Caco-2 (cell line): ENCODE results near the gene PANK2. TPM values are rescaled to one million over a fixed set of nuclear protein-coding genes. Genes with fewer than 3 reads are reported as not detected.

ENCODE experiments used
- BruUV-seq: library from RNA; stranded (reverse); fragments of 400-500 nt; replicated peaks from 2 replicates; lab custom pipeline; 2021; lab: Mats Ljungman, UMichigan
- CTCF ChIA-PET: fragments of 300-600 bp; sonication (Branson Sonifier 250); formaldehyde crosslinking; loops from one replicate; lab custom pipeline; 2022; ENCODE audit warnings: antibody characterized with exemption; lab: Charles Lee
- POLR2A ChIA-PET: fragments of 300-600 bp; sonication (Branson Sonifier 250); formaldehyde crosslinking; loops from one replicate; lab custom pipeline; 2022; ENCODE audit warnings: antibody characterized with exemption; lab: Charles Lee
- DNase-seq, 2 experiments: peaks; one replicate each; pipeline versions ENCODE4 v3.0.0 to v3.0.0-alpha.2; 2020 to 2022
- H3K27me3 ChIP-seq: replicated peaks from 2 replicates; pipeline ENCODE4 v1.6.0; 2011; ENCODE audit warnings: low read length; ENCODE audit not compliant: control insufficient read depth, insufficient read depth
- H3K36me3 ChIP-seq: 2 replicates; pipeline ENCODE4 v1.5.1; 2011; ENCODE audit warnings: low read length; ENCODE audit not compliant: control insufficient read depth, insufficient read depth
- H3K4me1 ChIP-seq: fragments of 250-450 bp; sonication (Bioruptor Pico); 2 replicates; pipeline ENCODE4 v1.5.1; 2020; ENCODE audit warnings: mild to moderate bottlenecking
- H3K4me3 ChIP-seq: 2 replicates; pipeline ENCODE4 v1.5.1; 2011; ENCODE audit warnings: low read depth, mild to moderate bottlenecking, control low read depth, low read length
- H3K9me3 ChIP-seq: fragments of 250-450 bp; sonication (Bioruptor Pico); 2 replicates; pipeline ENCODE4 v1.5.1; 2020; ENCODE audit warnings: mild to moderate bottlenecking, moderate library complexity
- H3K27ac Mint-ChIP-seq: one replicate; pipeline ENCODE4 v1.8.0; 2022; ENCODE audit warnings: mixed read lengths; ENCODE audit not compliant: unreplicated experiment
- H3K27me3 Mint-ChIP-seq: one replicate; pipeline ENCODE4 v1.8.0; 2022; ENCODE audit warnings: mixed read lengths; ENCODE audit not compliant: insufficient read depth, unreplicated experiment
- H3K36me3 Mint-ChIP-seq: one replicate; pipeline ENCODE4 v1.8.0; 2022; ENCODE audit warnings: mild to moderate bottlenecking, mixed read lengths; ENCODE audit not compliant: insufficient read depth, unreplicated experiment
- H3K4me1 Mint-ChIP-seq: one replicate; pipeline ENCODE4 v1.8.0; 2022; ENCODE audit warnings: low read depth, mixed read lengths; ENCODE audit not compliant: unreplicated experiment
- H3K4me3 Mint-ChIP-seq: one replicate; pipeline ENCODE4 v1.8.0; 2022; ENCODE audit warnings: mild to moderate bottlenecking, moderate library complexity, mixed read lengths; ENCODE audit not compliant: unreplicated experiment
- H3K9me3 Mint-ChIP-seq: one replicate; pipeline ENCODE4 v1.8.0; 2022; ENCODE audit warnings: mixed read lengths; ENCODE audit not compliant: unreplicated experiment
- intact Hi-C: fragments of 100-400 bp; cut with micrococcal nuclease; formaldehyde crosslinking; loops from one replicate; pipeline ENCODE4 v1.10.0; 2022; ENCODE audit not compliant: unreplicated experiment
- total RNA-seq: library from RNA; stranded (reverse); gene quantifications from 2 replicates; pipeline ENCODE4 v1.2.3, GENCODE V29; 2022
- TF ChIP-seq, protein P1 (sequence below), 2 experiments: fragments of 200-600 bp in 1 of 2; IDR thresholded peaks; 1 replicate in 1 of 2; 2 replicates in 1 of 2; pipeline versions ENCODE4 v1.5.1 to v1.8.0; 2011 to 2022; ENCODE audit warnings: antibody characterized with exemption in 1 of 2, control low read depth in 1 of 2, inconsistent platforms in 1 of 2, low read depth in 1 of 2, low read length in 1 of 2, mild to moderate bottlenecking in 1 of 2, moderate library complexity in 1 of 2; ENCODE audit not compliant: insufficient read depth in 1 of 2, severe bottlenecking in 1 of 2, unreplicated experiment in 1 of 2

Gene PANK2
- total RNA-seq, 1 experiment from 2014 or later = 58.3 TPM

DNA sequence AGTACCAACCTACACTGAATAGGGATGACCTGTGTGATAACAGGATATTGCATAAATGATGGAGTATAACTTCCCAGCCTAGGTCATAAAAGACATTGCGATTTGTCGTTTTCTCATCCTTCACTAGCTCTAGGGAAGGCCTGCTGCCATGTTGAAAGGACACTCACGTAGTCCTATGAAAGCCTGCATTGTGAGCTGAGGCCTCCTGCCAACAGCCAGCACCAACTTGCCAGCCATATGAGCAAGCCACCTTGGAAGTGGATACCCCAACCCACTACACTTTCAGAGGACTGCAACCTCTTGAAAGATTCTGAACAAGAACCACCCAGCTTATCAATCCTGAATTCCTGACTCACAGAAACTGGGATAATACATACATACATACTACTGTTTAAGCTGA, 3.5 kb upstream of the PANK2 start:
- Histone ChIP-seq H3K9me3 (no peaks in the 10 kb centered on the region), H3K4me3 (no peak overlapping the region), H3K4me1 (0 out of 2 replicates have a peak, but pooled peaks cover under 1% of the 10 kb centered on the region), H3K27me3 (no peaks in the 10 kb centered on the region), H3K36me3 (no peaks in the 10 kb centered on the region)
- DNase-seq = no peak
- H3K4me1 Mint-ChIP-seq = peaks cover 17% of the 10 kb centered on the region
- intact Hi-C loops = loop anchor here (5.0 kb wide), 1 partner anchor 187 kb away; no protein-coding TSS in a partner anchor
- H3K4me3 Mint-ChIP-seq = no peak overlapping the region
- BruUV-seq = no TSS peak
- no peaks in the 10 kb centered on the region for H3K27me3 Mint-ChIP-seq
- TF ChIP-seq, protein P1, sequence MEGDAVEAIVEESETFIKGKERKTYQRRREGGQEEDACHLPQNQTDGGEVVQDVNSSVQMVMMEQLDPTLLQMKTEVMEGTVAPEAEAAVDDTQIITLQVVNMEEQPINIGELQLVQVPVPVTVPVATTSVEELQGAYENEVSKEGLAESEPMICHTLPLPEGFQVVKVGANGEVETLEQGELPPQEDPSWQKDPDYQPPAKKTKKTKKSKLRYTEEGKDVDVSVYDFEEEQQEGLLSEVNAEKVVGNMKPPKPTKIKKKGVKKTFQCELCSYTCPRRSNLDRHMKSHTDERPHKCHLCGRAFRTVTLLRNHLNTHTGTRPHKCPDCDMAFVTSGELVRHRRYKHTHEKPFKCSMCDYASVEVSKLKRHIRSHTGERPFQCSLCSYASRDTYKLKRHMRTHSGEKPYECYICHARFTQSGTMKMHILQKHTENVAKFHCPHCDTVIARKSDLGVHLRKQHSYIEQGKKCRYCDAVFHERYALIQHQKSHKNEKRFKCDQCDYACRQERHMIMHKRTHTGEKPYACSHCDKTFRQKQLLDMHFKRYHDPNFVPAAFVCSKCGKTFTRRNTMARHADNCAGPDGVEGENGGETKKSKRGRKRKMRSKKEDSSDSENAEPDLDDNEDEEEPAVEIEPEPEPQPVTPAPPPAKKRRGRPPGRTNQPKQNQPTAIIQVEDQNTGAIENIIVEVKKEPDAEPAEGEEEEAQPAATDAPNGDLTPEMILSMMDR (IDR thresholded peaks at IDR 0.05; ENCODE audit: insufficient read depth in 1 of 2, low read depth in 1 of 2, low read length in 1 of 2, severe bottlenecking in 1 of 2, unreplicated experiment in 1 of 2) = no peak
- CTCF ChIA-PET = no interaction called here
- no peaks in the 10 kb centered on the region for H3K9me3 Mint-ChIP-seq
- POLR2A ChIA-PET = no interaction called here
- H3K36me3 Mint-ChIP-seq = peaks cover 26% of the 10 kb centered on the region
- H3K27ac Mint-ChIP-seq = no peak overlapping the region

DNA sequence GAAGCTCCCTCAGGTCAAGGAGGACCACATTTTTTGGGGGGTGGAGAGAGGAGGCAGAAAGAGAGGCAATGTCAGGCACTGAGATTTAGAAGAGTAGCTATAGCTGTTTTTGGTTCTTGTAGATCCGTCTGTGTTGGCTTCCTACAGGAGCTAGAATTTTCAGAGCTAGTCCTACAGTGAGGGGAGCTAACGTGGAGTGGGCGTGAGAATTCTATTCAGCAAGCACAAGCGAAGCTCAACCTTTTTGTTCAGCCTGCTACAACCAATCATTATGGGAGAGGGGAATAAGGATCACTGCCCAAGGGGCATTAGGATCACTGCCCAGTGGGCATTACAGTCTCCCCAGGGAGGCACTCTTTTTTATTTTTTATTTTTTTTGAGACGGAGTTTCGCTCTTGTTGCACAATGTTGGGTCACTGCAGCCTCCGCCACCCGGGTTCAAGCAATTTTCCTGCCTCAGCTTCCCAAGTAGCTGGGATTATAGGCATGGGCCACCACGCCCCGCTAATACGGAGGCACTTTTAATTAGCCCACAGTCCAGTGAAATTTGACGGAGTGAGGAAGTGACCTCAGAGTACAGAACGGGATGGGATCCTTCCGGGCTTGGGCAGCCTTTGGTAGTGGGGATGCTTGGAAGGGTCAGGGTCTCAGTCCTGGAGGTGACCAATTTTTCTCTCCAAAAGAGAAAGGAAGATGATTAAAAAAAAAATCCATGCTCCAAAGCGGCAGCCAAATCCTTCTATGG, 1.1 kb upstream of the PANK2 start:
- H3K36me3 Mint-ChIP-seq = peaks cover 39% of the 10 kb centered on the region
- CTCF ChIA-PET = interaction anchor here (1.4 kb wide), 1 partner anchor 184 kb away, joined by 4 read pairs; no protein-coding TSS in a partner anchor

More for the DNA sequence above, 1.1 kb upstream of the PANK2 start:
- intact Hi-C loops = loop anchor here (1.0 to 5.0 kb wide), 4 partner anchors 83 to 197 kb away; partner anchors contain the start of gene RNF24
- Mint-ChIP-seq H3K27ac (peak overlapping the region; percentile 98), H3K4me1 (peaks cover 33% of the 10 kb centered on the region), H3K9me3 (no peaks in the 10 kb centered on the region), H3K27me3 (no peaks in the 10 kb centered on the region), H3K4me3 (peak overlapping the region; percentile 100)
- peaks cover 17% of the 10 kb centered on the region for H3K4me1 ChIP-seq
- H3K36me3 ChIP-seq = peaks cover 1% of the 10 kb centered on the region; the same call in 1 of the 2 replicates
- TSS peak; percentile 59 for BruUV-seq
- TF ChIP-seq, protein P1 (IDR thresholded peaks at IDR 0.05; ENCODE audit: insufficient read depth in 1 of 2, low read depth in 1 of 2, low read length in 1 of 2, severe bottlenecking in 1 of 2, unreplicated experiment in 1 of 2) = no peak
- no peak for DNase-seq
- H3K27me3 ChIP-seq = no peaks in the 10 kb centered on the region
- H3K4me3 ChIP-seq = peak overlapping the region; percentile 93
- H3K9me3 ChIP-seq = no peaks in the 10 kb centered on the region
- POLR2A ChIA-PET = no interaction called here
